HepG2 (cell line): ENCODE measurements around the gene ZNF764. TPM values are rescaled to one million over a fixed set of nuclear protein-coding genes. Genes with fewer than 3 reads are reported as not detected.

Source experiments
- ARNTL ChIP-seq: sonication (generic); formaldehyde crosslinking; IDR thresholded peaks from 2 replicates; pipeline ENCODE4 v1.4.0; 2020; ENCODE audit warnings: mild to moderate bottlenecking, missing genetic modification reagents
- KDM4B ChIP-seq: sonication (generic); formaldehyde crosslinking; IDR thresholded peaks from 2 replicates; pipeline ENCODE4 v1.4.0; 2020; ENCODE audit warnings: missing genetic modification reagents
- MYC ChIP-seq: sonication (generic); formaldehyde crosslinking; IDR thresholded peaks from 2 replicates; pipeline ENCODE4 v1.9.0; 2021; ENCODE audit warnings: missing genetic modification reagents, borderline replicate concordance
- RBM22 ChIP-seq: fragments of 200-400 bp; formaldehyde crosslinking; optimal IDR thresholded peaks from 2 replicates; pipeline ENCODE3; 2017; ENCODE audit warnings: mild to moderate bottlenecking, low read length, moderate library complexity
- STAT5B ChIP-seq: sonication (generic); formaldehyde crosslinking; IDR thresholded peaks from 2 replicates; pipeline ENCODE4 v1.4.0; 2020; ENCODE audit warnings: missing genetic modification reagents
- ZFP62 ChIP-seq: sonication (generic); formaldehyde crosslinking; IDR thresholded peaks from 2 replicates; pipeline ENCODE4 v1.4.0; 2020; ENCODE audit warnings: missing genetic modification reagents
- ZNF160 ChIP-seq: sonication (generic); formaldehyde crosslinking; IDR thresholded peaks from 2 replicates; pipeline ENCODE4 v1.8.0; 2022; ENCODE audit warnings: mild to moderate bottlenecking, inconsistent platforms, missing genetic modification reagents
- ZNF264 ChIP-seq: sonication (generic); formaldehyde crosslinking; IDR thresholded peaks from 2 replicates; pipeline ENCODE4 v1.4.0; 2020; ENCODE audit warnings: missing genetic modification reagents
- ZNF501 ChIP-seq: sonication (generic); formaldehyde crosslinking; IDR thresholded peaks from 2 replicates; pipeline ENCODE4 v1.5.1; 2020; ENCODE audit warnings: mild to moderate bottlenecking, moderate library complexity, missing genetic modification reagents
- ZNF713 ChIP-seq: sonication (generic); formaldehyde crosslinking; IDR thresholded peaks from 2 replicates; pipeline ENCODE4 v1.4.0; 2020; ENCODE audit warnings: mild to moderate bottlenecking, missing genetic modification reagents
- ZSCAN20 ChIP-seq: sonication (generic); formaldehyde crosslinking; IDR thresholded peaks from 2 replicates; pipeline ENCODE4 v1.4.0; 2020; ENCODE audit warnings: missing genetic modification reagents, mild to moderate bottlenecking, borderline replicate concordance
- polyA plus RNA-seq, 8 experiments: library from polyadenylated mRNA; depleted of rRNA in 3 of 8; stranded (reverse) in 7 of 8; unstranded in 1 of 8; fragments of >200 nt; fragmentation: Illumina TruSeq in 4 of 8; extraction: Trizol in 4 of 8; gene quantifications; 2 replicates each; pipeline versions ENCODE4 v1.2.1 to v1.2.3, GENCODE V29; 2011 to 2016; ENCODE audit warnings: low read depth in 4 of 8, missing spikeins in 1 of 8, mixed read lengths in 1 of 8; ENCODE audit not compliant: insufficient read depth in 1 of 8
- total RNA-seq, 5 experiments: library from RNA; depleted of rRNA; stranded (reverse); fragments of >200 nt; fragmentation: Illumina TruSeq; extraction: Trizol; gene quantifications; 2 replicates each; pipeline ENCODE4 v1.2.3, GENCODE V29; 2016; ENCODE audit warnings: low read depth in 1 of 5
- TF ChIP-seq, protein P1 (sequence below), 2 experiments: fragments of 450-650 bp in 1 of 2; sonication (generic) in 1 of 2; formaldehyde crosslinking; IDR thresholded peaks; 2 replicates each; pipeline versions ENCODE4 v1.5.0 to v1.8.0; 2020 to 2022; ENCODE audit warnings: mild to moderate bottlenecking in 1 of 2, missing genetic modification reagents in 1 of 2
- TF ChIP-seq, protein P2 (sequence below): IDR thresholded peaks from 2 replicates; pipeline ENCODE4 v1.6.1; 2016; ENCODE audit warnings: mild to moderate bottlenecking, missing biosample characterization, missing genetic modification reagents
- TF ChIP-seq, protein P3 (sequence below): sonication (generic); formaldehyde crosslinking; IDR thresholded peaks from 2 replicates; pipeline ENCODE4 v1.8.1; 2023; ENCODE audit warnings: mild to moderate bottlenecking, missing genetic modification reagents
- TF ChIP-seq, protein P4 (sequence below): sonication (generic); formaldehyde crosslinking; IDR thresholded peaks from 2 replicates; pipeline ENCODE4 v1.4.0; 2020; ENCODE audit warnings: missing genetic modification reagents, low read depth, mild to moderate bottlenecking, borderline replicate concordance
- TF ChIP-seq, protein P5 (sequence below): sonication (generic); formaldehyde crosslinking; conservative IDR thresholded peaks from 2 replicates; pipeline ENCODE4 v1.4.0; 2020; ENCODE audit warnings: mild to moderate bottlenecking, missing genetic modification reagents, moderate library complexity
- TF ChIP-seq, protein P6 (sequence below): sonication (generic); formaldehyde crosslinking; IDR thresholded peaks from 2 replicates; pipeline ENCODE4 v1.4.0; 2020; ENCODE audit warnings: mild to moderate bottlenecking, missing genetic modification reagents
- TF ChIP-seq, protein P7 (sequence below): sonication (generic); formaldehyde crosslinking; IDR thresholded peaks from 2 replicates; pipeline ENCODE4 v1.8.0; 2023; ENCODE audit warnings: mild to moderate bottlenecking, missing genetic modification reagents

Gene ZNF764
- total and polyA plus RNA-seq, 2 of the 13 experiments (the other 11 are each of a cell fraction or from before 2014, with no cell fraction given), result 4.1 to 9.1 TPM

DNA sequence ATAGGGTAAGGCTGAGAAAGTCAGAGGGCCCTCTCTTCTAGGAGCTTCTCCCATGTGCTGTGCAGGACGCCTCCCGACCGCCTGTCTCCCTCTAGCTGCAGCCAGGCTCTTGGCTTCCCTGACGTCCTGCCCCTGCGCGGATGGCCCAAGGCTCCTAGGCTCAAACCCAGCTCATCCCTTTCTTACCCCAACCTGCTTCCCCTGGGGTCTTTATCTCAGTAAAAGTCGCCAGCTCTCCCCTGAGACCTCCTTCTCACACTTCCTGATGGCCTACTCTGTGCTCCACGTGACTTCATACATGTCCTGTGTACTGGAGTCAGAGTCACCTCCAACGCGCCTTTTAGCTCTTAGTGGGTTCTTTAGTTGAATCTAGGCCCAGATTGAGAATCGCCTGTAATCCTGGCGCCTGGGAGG, 22.4 kb downstream of the ZNF764 start (continued):
- TF ChIP-seq, protein P1, sequence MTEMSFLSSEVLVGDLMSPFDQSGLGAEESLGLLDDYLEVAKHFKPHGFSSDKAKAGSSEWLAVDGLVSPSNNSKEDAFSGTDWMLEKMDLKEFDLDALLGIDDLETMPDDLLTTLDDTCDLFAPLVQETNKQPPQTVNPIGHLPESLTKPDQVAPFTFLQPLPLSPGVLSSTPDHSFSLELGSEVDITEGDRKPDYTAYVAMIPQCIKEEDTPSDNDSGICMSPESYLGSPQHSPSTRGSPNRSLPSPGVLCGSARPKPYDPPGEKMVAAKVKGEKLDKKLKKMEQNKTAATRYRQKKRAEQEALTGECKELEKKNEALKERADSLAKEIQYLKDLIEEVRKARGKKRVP (CRISPR knock-in tag; IDR thresholded peaks at IDR 0.05), result no peak
- TF ChIP-seq, protein P2, sequence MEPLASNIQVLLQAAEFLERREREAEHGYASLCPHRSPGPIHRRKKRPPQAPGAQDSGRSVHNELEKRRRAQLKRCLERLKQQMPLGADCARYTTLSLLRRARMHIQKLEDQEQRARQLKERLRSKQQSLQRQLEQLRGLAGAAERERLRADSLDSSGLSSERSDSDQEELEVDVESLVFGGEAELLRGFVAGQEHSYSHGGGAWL (CRISPR knock-in tag), result peak; percentile 49; the same call in 1 of the 2 replicates
- TF ChIP-seq STAT5B (CRISPR knock-in tag) (0 out of 2 replicates have a peak, but pooled peaks have one; percentile 14), ZNF501 (no peak), RBM22 (no peak), ARNTL (CRISPR knock-in tag) (peak; percentile 61; the same call in 1 of the 2 replicates), ZNF264 (no peak; the same call in 1 of the 2 replicates), ZNF713 (CRISPR knock-in tag) (0 out of 2 replicates have a peak, but pooled peaks have one; percentile 73), ZFP62 (CRISPR knock-in tag) (no peak), ZSCAN20 (CRISPR knock-in tag) (no peak), MYC (peak; percentile 94), ZNF160 (CRISPR knock-in tag) (0 out of 2 replicates have a peak, but pooled peaks have one; percentile 22), KDM4B (no peak)
- TF ChIP-seq, protein P3, sequence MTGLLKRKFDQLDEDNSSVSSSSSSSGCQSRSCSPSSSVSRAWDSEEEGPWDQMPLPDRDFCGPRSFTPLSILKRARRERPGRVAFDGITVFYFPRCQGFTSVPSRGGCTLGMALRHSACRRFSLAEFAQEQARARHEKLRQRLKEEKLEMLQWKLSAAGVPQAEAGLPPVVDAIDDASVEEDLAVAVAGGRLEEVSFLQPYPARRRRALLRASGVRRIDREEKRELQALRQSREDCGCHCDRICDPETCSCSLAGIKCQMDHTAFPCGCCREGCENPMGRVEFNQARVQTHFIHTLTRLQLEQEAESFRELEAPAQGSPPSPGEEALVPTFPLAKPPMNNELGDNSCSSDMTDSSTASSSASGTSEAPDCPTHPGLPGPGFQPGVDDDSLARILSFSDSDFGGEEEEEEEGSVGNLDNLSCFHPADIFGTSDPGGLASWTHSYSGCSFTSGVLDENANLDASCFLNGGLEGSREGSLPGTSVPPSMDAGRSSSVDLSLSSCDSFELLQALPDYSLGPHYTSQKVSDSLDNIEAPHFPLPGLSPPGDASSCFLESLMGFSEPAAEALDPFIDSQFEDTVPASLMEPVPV (CRISPR knock-in tag), result no peak; the same call in 1 of the 2 replicates
- TF ChIP-seq, protein P4, sequence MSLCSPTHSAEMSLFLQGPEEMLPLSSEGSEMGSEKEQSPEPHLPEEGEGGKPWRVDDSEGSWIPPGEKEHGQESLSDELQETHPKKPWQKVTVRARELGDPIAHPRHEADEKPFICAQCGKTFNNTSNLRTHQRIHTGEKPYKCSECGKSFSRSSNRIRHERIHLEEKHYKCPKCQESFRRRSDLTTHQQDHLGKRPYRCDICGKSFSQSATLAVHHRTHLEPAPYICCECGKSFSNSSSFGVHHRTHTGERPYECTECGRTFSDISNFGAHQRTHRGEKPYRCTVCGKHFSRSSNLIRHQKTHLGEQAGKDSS (CRISPR knock-in tag), result peak; percentile 70; the same call in 1 of the 2 replicates
- TF ChIP-seq, protein P5, sequence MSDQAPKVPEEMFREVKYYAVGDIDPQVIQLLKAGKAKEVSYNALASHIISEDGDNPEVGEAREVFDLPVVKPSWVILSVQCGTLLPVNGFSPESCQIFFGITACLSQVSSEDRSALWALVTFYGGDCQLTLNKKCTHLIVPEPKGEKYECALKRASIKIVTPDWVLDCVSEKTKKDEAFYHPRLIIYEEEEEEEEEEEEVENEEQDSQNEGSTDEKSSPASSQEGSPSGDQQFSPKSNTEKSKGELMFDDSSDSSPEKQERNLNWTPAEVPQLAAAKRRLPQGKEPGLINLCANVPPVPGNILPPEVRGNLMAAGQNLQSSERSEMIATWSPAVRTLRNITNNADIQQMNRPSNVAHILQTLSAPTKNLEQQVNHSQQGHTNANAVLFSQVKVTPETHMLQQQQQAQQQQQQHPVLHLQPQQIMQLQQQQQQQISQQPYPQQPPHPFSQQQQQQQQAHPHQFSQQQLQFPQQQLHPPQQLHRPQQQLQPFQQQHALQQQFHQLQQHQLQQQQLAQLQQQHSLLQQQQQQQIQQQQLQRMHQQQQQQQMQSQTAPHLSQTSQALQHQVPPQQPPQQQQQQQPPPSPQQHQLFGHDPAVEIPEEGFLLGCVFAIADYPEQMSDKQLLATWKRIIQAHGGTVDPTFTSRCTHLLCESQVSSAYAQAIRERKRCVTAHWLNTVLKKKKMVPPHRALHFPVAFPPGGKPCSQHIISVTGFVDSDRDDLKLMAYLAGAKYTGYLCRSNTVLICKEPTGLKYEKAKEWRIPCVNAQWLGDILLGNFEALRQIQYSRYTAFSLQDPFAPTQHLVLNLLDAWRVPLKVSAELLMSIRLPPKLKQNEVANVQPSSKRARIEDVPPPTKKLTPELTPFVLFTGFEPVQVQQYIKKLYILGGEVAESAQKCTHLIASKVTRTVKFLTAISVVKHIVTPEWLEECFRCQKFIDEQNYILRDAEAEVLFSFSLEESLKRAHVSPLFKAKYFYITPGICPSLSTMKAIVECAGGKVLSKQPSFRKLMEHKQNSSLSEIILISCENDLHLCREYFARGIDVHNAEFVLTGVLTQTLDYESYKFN (CRISPR knock-in tag), result 0 out of 2 replicates have a peak, but pooled peaks have one; percentile 26
- TF ChIP-seq, protein P6, sequence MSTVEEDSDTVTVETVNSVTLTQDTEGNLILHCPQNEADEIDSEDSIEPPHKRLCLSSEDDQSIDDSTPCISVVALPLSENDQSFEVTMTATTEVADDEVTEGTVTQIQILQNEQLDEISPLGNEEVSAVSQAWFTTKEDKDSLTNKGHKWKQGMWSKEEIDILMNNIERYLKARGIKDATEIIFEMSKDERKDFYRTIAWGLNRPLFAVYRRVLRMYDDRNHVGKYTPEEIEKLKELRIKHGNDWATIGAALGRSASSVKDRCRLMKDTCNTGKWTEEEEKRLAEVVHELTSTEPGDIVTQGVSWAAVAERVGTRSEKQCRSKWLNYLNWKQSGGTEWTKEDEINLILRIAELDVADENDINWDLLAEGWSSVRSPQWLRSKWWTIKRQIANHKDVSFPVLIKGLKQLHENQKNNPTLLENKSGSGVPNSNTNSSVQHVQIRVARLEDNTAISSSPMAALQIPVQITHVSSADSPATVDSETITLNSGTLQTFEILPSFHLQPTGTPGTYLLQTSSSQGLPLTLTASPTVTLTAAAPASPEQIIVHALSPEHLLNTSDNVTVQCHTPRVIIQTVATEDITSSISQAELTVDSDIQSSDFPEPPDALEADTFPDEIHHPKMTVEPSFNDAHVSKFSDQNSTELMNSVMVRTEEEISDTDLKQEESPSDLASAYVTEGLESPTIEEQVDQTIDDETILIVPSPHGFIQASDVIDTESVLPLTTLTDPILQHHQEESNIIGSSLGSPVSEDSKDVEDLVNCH, result no peak
- TF ChIP-seq, protein P7, sequence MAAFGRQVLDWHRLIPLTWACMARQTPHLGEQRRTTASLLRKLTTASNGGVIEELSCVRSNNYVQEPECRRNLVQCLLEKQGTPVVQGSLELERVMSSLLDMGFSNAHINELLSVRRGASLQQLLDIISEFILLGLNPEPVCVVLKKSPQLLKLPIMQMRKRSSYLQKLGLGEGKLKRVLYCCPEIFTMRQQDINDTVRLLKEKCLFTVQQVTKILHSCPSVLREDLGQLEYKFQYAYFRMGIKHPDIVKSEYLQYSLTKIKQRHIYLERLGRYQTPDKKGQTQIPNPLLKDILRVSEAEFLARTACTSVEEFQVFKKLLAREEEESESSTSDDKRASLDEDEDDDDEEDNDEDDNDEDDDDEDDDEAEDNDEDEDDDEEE (CRISPR knock-in tag), result no peak; the same call in 1 of the 2 replicates
